GM19397 (cell line): Measurements from ENCODE around the gene CLIP1.
A peak's percentile ranks its signal among the peaks of the same experiment; 100 is the strongest.
"Not testable (repeated sequence)": the region's sequence is repeated elsewhere in the genome, so short reads cannot be mapped to it uniquely, and the experiment has no call there.

Source experiments
- ATAC-seq: cut with Tn5 transposase; IDR thresholded peaks from one replicate; pipeline ENCODE4 v1.9.1; 2021; ENCODE audit warnings: mild to moderate bottlenecking, moderate library complexity; ENCODE audit not compliant: unreplicated experiment

CLIP1 gene

GRCh38 chr12:122421821-122422729 is at the start of gene CLIP1:
TSS of gene CLIP1 (minus strand) at chr12:122422669. CDS start at chr12:122380452, 42,217 bp downstream.
- ATAC-seq = peak; percentile 69

DNA sequence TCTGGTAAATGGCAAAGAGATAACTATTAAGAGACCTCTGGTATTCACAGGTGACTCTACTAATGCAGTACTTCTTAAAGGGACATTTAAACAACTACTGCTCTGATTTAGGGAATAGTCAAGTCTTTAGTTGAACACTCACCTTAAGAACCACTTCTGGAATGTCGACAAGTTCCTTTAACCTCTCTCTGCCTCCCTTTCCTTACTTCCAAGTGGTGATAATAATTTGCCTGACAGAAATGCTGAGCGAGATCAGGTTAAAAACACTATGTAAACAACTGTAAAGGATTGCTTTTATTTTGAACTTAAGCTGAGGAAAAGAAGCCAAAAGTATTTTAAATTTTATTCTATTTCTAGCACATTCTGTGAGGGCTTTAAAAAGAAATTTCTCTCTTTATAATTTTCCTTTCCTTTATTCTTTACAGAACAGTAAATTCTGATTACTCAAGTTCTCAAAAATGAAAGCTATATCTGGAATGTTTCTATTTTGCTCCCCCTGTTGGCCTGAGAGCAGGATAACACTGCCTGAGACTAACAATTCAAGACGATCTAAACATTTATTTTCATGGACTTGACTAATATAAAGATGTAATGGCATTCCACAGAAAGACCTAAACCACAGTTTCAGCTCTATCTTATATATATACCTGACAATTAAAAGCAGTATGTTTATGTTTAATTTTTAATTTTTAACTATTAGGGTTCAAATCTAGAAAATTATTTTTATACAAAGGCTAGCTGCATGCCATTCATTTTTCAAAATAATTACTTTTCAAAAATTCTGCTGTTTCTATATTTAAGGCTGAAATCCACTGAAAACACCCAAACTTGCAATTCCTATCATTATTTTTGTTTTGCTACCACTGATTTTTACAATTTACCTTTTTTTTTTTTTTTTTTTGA is 49.1 kb upstream of the CLIP1 start:
- ATAC-seq = no peak

DNA sequence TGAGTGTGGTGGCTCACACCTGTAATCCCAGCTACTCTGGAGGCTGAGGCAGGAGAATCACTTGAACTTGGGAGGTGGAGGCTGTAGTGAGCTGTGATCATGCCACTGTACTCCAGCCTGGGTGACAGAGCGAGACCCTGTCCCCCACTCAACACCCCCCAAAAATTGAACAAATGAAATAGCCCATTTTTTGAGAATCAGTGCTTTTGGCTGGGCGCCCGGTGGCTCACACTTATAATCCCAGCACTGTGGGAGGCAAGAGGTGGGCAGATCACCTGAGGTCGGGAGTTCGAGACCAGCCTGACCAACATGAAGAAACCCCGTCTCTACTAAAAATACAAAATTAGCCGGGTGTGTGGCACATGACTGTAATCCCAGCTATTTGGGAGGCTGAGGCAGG is 48.1 kb upstream of the CLIP1 start:
- not testable (repeated sequence) for ATAC-seq

DNA sequence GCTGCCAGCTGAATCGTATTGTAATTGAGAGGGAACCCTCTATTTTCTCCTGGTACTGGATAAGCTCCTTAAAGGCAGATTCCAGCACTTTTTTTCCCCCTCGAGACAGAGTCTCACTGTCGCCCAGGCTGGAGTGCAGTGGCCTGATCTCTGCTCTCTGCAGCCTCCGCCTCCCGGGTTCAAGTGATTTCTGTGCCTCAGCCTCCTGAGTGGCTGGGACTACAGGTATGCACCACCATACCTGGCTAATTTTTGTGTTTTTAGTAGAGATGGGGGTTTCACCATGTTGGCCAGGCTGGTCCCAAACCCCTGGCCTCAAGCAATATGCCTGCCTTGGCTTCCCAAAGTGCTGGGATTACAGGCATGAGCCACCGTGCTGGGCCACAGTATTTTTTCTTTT is 47.4 kb upstream of the CLIP1 start:
- not testable (repeated sequence) for ATAC-seq

DNA sequence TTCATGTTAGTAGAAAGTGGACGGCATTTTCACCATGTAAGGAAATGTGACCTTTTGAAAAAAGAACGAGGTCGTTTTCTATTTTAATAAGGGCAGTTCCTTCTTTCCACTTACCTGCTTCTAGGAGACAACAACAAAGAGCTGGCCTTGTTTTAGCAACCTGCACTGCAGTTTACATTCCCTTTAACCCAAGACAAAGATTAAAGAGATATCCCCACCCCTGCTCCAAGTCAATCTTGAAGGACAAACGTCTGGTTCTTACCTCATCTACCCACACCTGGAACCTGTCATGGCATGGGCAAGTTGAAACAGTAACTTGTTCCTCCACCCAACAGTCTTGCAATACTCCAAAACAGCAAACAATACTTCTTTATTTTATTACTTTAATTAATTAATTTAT is 45.5 kb upstream of the CLIP1 start:
- ATAC-seq = no peak

- not testable (repeated sequence) for ATAC-seq
These were observed 42.0 kb upstream of the CLIP1 start for GRCh38 chr12:122464317-122465042.

- no peak for ATAC-seq
These were observed 38.2 kb upstream of the CLIP1 start for GRCh38 chr12:122460641-122461040.

DNA sequence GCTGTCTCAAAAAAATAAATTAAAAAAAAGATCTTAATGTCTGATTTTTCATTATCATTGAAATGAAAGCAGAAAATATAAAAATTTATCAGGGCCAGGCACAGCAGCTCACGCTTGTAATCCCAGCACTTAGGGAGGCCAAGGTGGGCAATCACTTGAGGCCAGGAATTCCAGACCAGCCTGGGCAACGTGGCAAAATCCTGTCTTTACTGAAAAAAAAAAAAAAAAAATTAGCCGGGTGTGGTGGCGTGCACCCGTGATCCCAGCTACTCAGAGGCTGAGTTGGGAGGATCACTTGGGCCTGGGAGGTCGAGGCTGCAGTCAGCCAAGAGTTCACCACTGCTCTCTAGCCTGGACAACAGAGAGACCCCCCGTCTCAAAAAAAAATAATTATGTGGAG is 37.6 kb upstream of the CLIP1 start:
- no peak for ATAC-seq

DNA sequence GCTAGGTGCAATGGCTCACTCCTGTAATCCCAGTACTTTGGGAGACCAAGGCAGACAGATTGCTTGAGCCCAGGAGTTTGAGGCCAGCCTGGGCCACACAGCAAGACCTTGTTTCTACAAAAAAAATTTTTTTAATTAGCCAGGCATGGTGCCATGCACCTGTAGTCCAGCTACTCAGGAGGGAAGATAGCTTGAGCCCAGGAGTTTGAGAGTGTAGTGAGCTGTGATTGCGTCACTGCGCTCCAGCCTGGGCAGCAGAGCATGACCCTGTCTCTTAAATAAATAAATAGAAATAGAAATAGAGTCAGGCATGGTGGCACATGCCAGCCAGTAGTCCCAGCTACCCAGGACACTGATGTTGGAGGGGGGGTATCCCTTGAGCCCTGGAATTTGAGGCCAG is 36.7 kb upstream of the CLIP1 start:
- no peak for ATAC-seq

- no peak for ATAC-seq
These were observed 35.9 kb upstream of the CLIP1 start for GRCh38 chr12:122458105-122459035.

GRCh38 chr12:122457627-122458026 is 35.2 kb upstream of the CLIP1 start:
- no peak for ATAC-seq

DNA sequence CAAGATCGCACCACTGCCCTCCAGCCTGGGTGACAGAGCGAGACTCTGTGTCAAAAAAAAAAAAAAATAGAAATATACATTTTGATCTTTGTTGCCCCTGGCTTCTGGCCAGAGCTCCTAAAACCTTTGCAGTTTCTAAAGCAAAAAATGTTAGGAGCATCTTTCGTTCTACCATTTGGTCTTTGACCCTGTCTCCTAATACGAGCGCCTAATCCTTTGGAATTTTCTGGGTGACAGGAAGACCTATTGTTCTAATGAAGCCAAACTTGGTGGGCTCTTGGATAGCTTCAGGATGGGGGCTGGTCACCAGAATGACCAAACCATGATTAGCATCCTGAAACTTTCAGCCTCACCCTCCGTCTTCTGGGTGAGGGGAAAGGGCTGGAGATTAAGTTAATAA is 32.3 kb upstream of the CLIP1 start:
- ATAC-seq = no peak

GRCh38 chr12:122454250-122454721 is 31.8 kb upstream of the CLIP1 start:
- no peak for ATAC-seq

- no peak for ATAC-seq
These were observed 30.3 kb upstream of the CLIP1 start for GRCh38 chr12:122452701-122453285.

- ATAC-seq = no peak
These were observed 26.8 kb upstream of the CLIP1 start for GRCh38 chr12:122449317-122449716.

GRCh38 chr12:122447825-122448224 is 25.4 kb upstream of the CLIP1 start:
- ATAC-seq = not testable (repeated sequence)

DNA sequence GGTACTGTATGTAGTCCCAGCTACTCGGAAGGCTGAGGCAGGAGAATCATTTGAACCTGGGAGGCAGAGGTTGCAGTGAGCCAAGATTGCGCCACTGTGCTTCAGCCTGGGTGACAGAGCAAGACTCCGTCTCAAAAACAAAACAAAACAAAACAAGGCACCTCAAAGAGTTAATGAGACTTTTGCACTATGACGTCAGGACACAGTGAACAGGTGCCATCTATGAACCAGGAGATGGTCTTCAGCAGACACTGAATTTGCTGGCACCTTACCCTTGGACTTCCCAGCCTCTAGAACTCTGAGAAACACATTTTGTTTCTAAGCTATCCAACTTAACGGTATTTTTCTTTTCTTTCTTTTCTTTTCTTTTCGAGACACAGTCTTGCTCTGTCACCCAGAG is 23.9 kb upstream of the CLIP1 start:
- not testable (repeated sequence) for ATAC-seq

GRCh38 chr12:122444071-122444470 is 21.6 kb upstream of the CLIP1 start:
- ATAC-seq = not testable (repeated sequence)

GRCh38 chr12:122438822-122439221 is 16.4 kb upstream of the CLIP1 start:
- ATAC-seq = not testable (repeated sequence)
